ENCODE results near the gene CORO1A.

DNA sequence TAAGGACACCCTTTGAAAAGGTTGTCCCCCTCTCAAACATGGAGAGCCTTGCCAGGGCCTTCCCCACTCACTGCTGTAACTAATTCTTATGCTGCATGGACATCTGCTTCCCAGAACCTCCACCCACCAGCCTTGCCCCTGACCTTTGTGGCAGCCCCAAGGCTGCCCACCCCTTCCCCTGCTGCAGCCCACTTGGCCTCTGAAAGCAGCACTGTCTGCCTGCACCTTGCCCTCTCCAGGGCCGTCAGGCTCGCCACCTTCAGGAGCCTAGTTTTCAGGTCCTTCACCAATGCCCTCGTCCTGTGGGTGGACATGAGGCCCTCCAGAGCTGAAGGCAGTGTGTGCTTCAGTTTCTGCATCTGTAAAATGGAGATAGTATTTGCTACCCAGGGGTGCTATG lies 2.7 kb upstream of the CORO1A start:
- TF ChIP-seq, protein P1, sequence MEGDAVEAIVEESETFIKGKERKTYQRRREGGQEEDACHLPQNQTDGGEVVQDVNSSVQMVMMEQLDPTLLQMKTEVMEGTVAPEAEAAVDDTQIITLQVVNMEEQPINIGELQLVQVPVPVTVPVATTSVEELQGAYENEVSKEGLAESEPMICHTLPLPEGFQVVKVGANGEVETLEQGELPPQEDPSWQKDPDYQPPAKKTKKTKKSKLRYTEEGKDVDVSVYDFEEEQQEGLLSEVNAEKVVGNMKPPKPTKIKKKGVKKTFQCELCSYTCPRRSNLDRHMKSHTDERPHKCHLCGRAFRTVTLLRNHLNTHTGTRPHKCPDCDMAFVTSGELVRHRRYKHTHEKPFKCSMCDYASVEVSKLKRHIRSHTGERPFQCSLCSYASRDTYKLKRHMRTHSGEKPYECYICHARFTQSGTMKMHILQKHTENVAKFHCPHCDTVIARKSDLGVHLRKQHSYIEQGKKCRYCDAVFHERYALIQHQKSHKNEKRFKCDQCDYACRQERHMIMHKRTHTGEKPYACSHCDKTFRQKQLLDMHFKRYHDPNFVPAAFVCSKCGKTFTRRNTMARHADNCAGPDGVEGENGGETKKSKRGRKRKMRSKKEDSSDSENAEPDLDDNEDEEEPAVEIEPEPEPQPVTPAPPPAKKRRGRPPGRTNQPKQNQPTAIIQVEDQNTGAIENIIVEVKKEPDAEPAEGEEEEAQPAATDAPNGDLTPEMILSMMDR (IDR thresholded peaks at IDR 0.05), result no peak
- TF ChIP-seq ZFX (IDR thresholded peaks at IDR 0.05; ENCODE audit: borderline replicate concordance), result no peak
